ENCODE measurements around the gene TAS2R60.
"Not testable (repeated sequence)": the region's sequence is repeated elsewhere in the genome, so short reads cannot be mapped to it uniquely, and the experiment has no call there.

Gene TAS2R60

DNA sequence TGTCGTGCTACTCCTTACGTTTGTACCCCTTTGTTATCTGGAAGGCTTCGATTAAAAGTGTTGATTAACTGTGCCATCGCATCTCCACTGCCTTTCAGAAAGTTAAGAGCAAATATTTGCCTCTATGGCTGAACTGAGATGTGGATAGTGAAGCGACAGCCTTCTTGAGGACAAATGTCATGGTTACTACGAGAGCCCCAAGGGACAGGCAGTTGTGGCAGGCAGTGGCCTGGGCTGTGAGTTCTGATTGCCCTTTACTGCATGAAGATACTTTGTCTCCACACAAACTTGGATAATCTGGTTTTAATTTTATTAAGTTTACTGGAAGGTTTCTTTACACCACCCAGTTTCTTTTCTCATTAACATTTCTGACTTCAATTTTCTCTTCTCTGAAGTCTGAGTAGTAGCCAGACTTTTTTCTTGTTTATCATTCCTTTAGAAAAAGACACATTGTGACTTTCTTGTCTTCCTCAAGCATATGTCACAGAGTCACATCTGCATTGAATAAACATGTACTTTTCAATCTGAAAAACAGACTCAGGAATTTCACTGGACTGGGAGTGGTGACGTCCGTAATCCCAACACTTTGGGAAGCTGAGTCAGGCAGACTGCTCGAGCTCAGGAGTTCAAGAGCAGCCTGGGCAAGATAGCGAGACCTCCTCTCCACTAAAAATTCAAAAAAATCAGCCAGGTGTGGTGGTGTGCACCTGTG, 36.0 kb downstream of the TAS2R60 start:
- DNase-seq = no peak

DNA sequence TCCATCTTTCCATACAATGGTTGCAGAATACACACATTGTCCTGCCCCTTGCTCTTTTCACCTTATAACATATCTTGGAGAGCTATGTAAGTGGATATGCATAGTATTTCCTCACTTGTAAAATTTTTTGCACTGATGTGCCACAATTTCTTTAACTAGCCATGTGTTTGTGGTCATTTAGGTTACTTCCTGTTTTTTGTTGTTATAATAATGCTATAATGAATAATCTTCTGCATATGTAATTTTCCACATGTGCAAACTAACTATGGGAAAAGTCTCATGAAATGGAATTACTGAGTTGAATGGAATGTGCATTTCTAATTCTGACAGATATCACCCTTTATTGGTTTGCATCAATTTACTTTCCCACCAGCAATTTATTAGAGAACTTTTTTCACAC, 37.2 kb downstream of the TAS2R60 start:
- no peak for DNase-seq

DNA sequence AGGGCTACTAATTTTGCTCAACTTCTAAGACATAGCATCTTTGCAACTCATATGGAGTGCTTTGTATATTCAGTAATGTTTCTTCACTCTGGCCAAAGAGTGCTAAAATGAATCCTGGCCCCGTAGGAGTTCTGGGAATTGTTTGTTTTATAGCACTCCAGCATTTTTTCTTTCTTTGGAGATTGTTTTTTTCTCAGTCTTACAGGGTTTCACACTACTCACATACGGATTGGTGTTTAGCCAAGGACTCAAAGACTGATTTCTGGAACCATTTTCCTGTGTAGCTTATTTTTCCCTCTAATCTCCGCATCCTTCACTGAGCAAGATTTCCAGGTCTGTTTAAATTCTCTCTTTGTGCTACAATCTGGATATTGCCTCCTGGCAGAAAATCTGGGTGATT, 40.9 kb downstream of the TAS2R60 start:
- DNase-seq = no peak

DNA sequence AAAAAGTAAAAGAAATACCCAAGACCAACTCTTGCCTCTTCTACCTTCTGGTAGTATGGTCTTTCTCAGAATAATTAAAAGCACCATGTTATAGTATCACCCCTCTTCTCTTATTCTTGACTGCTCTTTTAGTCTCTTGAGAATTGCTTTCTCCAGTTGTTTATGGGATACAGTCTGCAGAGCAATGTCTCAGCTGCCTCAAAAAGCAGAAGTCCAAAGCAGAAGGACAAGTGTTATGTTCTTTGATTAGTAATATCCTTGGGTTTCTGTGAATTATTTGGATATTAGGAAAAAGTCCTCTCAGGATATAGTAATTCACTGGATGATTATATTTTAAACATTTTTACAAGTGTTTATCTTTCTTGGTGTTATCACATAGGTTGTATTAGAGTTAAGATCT, 41.8 kb downstream of the TAS2R60 start:
- no peak for DNase-seq

DNA sequence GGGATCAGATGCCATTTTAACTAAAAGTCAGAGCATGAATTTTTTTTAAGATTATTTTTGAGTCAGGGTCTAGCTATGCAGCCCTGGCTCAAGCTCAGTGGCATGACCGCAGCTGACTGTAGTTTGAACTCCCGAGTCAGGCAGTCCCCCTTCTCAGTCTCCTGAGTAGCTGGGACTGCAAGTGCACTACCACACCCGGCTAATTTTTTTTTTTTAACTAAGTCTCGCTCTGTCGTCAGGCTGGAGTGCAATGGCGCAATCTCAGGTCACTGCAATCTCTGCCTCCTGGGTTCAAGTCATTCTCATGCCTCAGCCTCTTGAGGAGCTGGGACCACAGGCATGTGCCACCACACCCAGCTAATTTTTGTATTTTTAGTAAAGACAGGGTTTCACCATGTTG, 42.2 kb downstream of the TAS2R60 start:
- DNase-seq = no peak

DNA sequence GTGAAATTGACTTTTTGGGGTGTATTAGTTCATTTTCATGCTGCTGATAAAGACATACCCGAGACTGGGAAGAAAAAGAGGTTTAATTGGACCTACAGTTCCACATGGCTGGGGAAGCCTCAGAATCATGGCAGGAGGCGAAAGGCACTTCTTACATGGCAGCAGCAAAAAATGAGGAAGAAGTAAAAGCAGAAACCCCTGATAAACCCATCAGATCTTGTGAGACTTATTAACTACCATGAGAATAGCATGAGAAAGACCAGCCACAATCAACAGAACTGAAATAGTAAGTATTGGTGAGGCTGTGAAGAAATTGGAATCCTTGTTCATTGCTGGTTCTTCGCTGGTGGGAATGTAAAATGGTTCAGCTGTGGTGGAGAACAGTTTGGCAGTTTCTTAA, 43.0 kb downstream of the TAS2R60 start:
- DNase-seq = not testable (repeated sequence)

DNA sequence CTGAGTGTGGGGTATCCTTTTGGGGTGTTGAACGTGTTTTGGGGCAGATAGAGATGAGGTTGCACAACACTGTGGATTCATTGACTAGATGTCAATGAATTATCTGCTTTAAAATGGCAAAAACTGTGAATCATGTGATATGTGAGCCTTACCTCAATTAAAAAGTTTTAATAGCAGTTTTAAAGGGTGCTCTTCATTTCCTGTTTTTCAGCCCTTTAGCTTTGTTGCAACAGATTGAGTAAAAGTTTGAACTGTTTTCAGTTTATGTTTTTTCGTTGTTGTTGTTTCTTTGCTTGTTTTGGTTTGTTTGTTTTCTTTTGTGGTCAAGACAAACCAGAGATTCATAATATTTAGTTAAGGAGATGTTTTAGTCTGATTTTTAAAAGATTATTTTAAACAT, 43.8 kb downstream of the TAS2R60 start:
- DNase-seq = no peak

DNA sequence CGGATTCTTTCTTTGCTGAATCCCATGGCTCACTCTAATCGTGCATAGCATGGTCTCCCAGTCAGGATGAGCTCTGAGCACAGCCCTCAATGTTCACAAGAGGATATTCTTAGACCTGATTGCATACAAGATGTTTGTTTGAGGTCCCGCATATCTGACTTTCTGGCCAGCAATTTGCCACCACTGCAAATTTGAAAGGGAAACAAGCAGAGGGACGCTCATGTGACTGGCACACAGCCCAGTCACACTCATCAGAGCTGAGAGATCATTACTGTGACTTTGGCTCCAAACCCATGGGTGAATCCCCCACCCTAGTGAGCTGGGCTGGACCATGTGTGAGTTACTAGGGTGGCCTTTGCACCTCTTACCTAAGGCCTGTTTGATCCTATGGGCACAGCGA, 44.3 kb downstream of the TAS2R60 start:
- DNase-seq = no peak

DNA sequence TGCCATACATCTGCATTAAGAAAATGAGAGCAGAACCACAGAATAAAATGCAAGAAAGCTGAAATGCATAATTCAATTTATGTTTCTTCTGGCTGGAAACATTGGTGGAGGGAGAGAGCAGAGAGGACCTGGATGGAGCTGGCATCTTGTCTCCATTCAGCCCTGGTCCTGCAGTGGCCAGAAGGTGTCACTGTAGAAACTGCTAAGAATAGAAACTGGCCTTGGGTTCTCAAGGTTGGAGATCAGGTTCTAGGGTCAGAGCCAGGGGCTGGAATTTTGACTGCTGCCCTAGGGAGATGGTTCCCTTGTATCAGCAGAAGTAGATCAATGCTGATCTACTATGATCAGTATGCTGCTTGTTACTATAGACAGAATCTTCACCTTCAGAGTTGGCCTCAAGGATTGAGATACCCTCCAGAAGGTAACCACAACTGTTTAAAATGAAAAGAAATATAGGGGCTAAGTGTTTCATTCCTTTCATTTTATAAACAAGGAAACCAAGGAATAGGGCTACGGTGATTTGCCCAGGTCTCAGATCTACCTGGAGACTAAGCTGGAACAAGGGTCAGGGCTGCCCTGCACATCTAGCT, 47.6 kb downstream of the TAS2R60 start:
- no peak for DNase-seq

DNA sequence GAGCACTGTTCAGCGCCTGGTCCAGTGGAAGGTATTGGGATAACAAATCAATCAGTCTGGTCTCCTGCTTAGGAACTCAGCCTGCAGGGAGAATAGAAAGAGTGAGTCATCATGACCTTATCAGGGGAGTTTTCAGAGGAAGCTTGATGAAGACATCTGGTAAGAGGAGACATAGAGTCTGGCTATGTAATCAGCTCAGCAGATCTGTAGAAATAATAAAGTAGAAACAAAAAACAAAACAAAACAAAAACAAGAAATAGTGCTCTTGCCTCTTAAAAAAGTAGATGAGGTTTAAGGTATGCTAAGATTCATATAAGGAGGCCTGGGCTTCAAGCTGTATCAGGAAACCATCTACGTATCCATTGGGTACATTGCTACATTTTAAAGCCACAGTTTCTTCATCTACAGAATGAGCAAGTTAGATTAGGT, 48.8 kb downstream of the TAS2R60 start:
- no peak for DNase-seq

DNA sequence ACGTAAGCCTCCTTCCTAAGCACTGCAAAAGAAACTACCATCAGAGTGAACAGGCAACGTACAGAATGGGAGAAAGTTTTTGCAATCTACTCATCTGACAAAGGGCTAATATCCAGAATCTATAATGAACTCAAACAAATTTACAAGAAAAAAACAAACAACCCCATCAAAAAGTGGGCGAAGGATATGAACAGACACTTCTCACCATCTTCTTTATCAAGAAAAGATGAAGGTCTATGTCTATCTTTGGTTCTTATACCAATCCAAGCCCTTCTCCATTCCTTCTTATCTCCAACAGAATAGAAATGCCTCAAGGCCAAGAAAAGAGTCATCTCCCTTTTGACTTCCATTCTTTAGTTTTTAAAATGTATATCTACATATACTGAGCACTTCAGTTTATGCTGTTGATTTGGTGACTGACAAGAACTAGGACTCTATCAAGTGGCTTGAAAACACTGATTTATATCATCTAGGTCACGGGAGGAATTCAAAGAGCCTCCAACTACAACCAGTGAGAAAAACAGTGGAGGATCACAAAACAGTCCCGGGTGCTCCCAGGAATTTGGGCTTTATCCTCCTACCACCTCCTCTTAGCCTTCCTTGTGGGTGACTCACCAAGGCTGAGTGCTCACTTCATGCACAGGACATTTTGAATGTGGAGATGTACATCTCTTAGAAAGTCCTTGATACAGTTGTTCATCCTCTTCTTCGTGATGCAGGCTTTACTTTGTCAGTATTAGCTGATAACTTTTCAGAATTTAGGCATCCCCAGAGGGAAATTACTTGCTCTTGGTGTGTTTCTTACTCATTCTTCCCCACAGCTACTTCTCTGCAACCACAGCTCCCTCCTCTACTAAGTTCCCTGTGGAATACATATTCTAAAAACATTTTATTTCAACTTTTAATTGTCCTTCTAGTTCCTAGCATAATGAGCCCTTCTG, 49.8 kb downstream of the TAS2R60 start:
- no peak for DNase-seq

DNA sequence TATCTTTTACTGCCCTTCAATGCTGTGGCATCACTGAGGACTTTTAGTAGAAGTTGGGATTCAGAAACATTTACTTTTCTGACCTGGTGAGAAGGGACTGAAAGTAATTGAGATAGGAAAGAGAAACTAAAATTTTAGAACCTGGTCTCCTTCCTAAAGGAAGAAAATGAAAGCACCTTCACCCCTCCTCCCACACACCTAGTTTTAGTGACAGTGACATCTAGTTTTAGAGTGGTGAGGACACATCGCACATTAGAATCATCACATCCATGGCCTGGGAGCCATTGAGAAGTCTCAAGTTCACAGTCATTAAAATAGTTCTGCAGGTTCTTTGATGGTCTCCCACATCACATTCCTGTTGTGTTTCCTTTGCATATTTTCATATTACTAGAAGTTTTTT, 50.5 kb downstream of the TAS2R60 start:
- DNase-seq = no peak
